ENCODE measurements around the gene BMP5. TPM values are rescaled to one million over a fixed set of nuclear protein-coding genes. Genes with fewer than 3 reads are reported as not detected.

Gene BMP5
- total and polyA plus RNA-seq, 10 of the 15 experiments (the other 5 are each of a cell fraction or from before 2014, with no cell fraction given): not detected

GRCh38 chr6:55853008-55854001, 22.1 kb downstream of the BMP5 start (continued):
- no peak for TF ChIP-seq TCF7 (IDR thresholded peaks at IDR 0.05; ENCODE audit: borderline replicate concordance)
- TF ChIP-seq CUX1 (IDR thresholded peaks at IDR 0.05; ENCODE audit: insufficient replicate concordance, low read depth, low read length): no peak
- TF ChIP-seq CBX5 (IDR thresholded peaks at IDR 0.05; ENCODE audit: low read depth): no peak

- H3K79me2 ChIP-seq (ENCODE audit: control insufficient read depth, insufficient read depth, low read length): no peaks in the 10 kb centered on the region
- H2AFZ ChIP-seq (ENCODE audit: control insufficient read depth, low read depth, low read length): no peak overlapping the region
- no peak overlapping the region for H3K27ac ChIP-seq (ENCODE audit: control insufficient read depth, insufficient read depth)
- no peak overlapping the region for H3K4me3 ChIP-seq
- no peak for ATAC-seq
- no peaks in the 10 kb centered on the region for H3K4me1 ChIP-seq (ENCODE audit: control insufficient read depth, insufficient read depth, low read length)
- no peaks in the 10 kb centered on the region for H3K36me3 ChIP-seq (ENCODE audit: control insufficient read depth in 2 of 2, insufficient read depth in 2 of 2, low read length in 1 of 2)
- TF ChIP-seq RAD21 (IDR thresholded peaks at IDR 0.05; ENCODE audit: insufficient read depth, low read depth, low read length) (no peak), BRCA1 (IDR thresholded peaks at IDR 0.05; ENCODE audit: low read depth, low read length) (no peak), ELK1 (IDR thresholded peaks at IDR 0.05; ENCODE audit: low read depth, low read length) (no peak), SIN3A (IDR thresholded peaks at IDR 0.05; ENCODE audit: low read depth, low read length) (no peak), MEF2B (IDR thresholded peaks at IDR 0.05; ENCODE audit: partially characterized antibody, poor library complexity, severe bottlenecking) (no peak), USF2 (IDR thresholded peaks at IDR 0.05; ENCODE audit: borderline replicate concordance, low read depth, low read length) (no peak), JUNB (IDR thresholded peaks at IDR 0.05) (no peak), RAD51 (IDR thresholded peaks at IDR 0.05) (no peak)
- no peaks in the 10 kb centered on the region for H3K27me3 ChIP-seq (replicated peaks in 1 of 2; ENCODE audit: control insufficient read depth in 2 of 2, insufficient read depth in 2 of 2, low read length in 1 of 2)
- no peak for FAIRE-seq
- SMC1A ChIA-PET (ENCODE audit: uncharacterized antibody, unreplicated experiment): no interaction called here
- no peaks in the 10 kb centered on the region for H4K20me1 ChIP-seq (ENCODE audit: control insufficient read depth, insufficient read depth)
- no TSS peak for BruUV-seq (replicated peaks)
- in situ Hi-C loops (cut with MboI): no loop called here
- no peaks in the 10 kb centered on the region for H3K9me3 ChIP-seq (replicated peaks; ENCODE audit: control insufficient read depth, insufficient read depth, low read length)
- H3K4me2 ChIP-seq (ENCODE audit: control insufficient read depth, insufficient read depth): no peak overlapping the region
- RAD21 ChIA-PET (ENCODE audit: unreplicated experiment): no interaction called here
- intact Hi-C loops (cut with micrococcal nuclease; ENCODE audit: unreplicated experiment): no loop called here
- CTCF ChIA-PET: no interaction called here
- H3K9ac ChIP-seq (ENCODE audit: control insufficient read depth, insufficient read depth, low read length): no peak overlapping the region
- POLR2A ChIA-PET: no interaction called here
- DNase-seq (ENCODE audit: low read depth, low spot score): no peak
Observed at GRCh38 chr6:55841341-55841740, 34.0 kb downstream of the BMP5 start.

Measured in GM12878 (cell line).